CD4-positive, alpha-beta T cell treated with Interleukin-4 for 4 hours (primary cell): ENCODE data around the gene KRTAP5-3.

Source experiments
- DNase-seq: peaks from one replicate; pipeline ENCODE4 v3.0.0-alpha.2; 2020

Gene KRTAP5-3

GRCh38 chr11:1563149-1563638 is 45.1 kb downstream of the KRTAP5-3 start:
- no peak for DNase-seq

- DNase-seq, result no peak
These were observed 45.7 kb downstream of the KRTAP5-3 start for GRCh38 chr11:1562469-1563148.

- no peak for DNase-seq
These were observed 46.3 kb downstream of the KRTAP5-3 start for GRCh38 chr11:1561955-1562354.

- DNase-seq, result no peak
These were observed 47.0 kb downstream of the KRTAP5-3 start for GRCh38 chr11:1561266-1561665.

- no peak for DNase-seq
These were observed 47.5 kb downstream of the KRTAP5-3 start for GRCh38 chr11:1560649-1561251.

- no peak for DNase-seq
These were observed 48.1 kb downstream of the KRTAP5-3 start for GRCh38 chr11:1560002-1560648.

GRCh38 chr11:1559111-1559951 is 48.9 kb downstream of the KRTAP5-3 start:
- DNase-seq, result no peak

GRCh38 chr11:1558775-1559110 is 49.5 kb downstream of the KRTAP5-3 start:
- DNase-seq, result no peak

GRCh38 chr11:1557904-1558774 is 50.1 kb downstream of the KRTAP5-3 start:
- no peak for DNase-seq
